Stimulated activated naive CD4-positive, alpha-beta T cell treated with Interleukin-2 at 50 U/mL for 16 hours (primary cell): ENCODE data around the gene OR2H1.

Source experiments
- DNase-seq: peaks from one replicate; lab custom pipeline; 2025; lab: John Stamatoyannopoulos, UW

The OR2H1 gene

DNA sequence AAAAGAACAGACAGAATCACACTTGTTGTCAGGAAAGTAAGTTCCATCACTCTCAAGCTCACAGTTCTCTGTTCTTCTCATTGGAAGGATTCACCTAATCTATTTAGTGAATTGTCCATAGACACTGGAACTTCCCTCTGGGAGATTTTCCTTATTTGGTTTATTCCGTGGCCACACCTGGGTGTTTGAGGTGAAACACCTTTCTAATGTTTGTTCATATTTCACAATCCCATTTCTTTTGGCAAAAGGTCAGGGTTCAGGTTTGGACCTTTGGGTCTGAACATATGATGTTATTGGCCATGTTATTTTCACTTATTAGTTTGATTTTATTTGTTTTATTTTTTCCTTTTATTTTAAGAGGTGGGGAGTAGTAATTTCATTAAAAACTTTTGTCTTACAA, 26.8 kb downstream of the OR2H1 start:
- DNase-seq = no peak

- no peak for DNase-seq
Observed at GRCh38 chr6:29486577-29486976, 29.6 kb downstream of the OR2H1 start.

- no peak for DNase-seq
Observed at GRCh38 chr6:29487131-29487530, 30.2 kb downstream of the OR2H1 start.

DNA sequence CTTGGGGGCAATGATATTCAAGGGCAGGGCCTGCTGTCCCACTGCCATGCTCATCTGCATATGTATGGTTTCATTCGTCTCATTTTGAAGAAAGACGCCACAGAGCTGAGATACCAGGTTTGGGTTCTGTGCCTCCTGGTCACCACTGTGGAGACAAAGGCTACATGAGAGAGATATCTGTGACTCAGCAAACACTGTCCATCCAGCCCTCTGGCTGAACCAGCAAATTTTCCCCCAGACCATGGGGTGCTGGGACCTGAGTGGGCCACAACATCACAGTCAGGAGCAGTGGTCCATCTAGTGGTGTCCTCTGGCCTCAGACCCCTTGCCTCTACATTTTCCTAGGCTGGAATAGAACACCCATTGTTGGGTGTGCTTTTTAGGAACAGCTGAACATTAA, 30.7 kb downstream of the OR2H1 start, which contains the start of gene MAS1L:
Gene MAS1L, minus strand, starts transcription at position 297 of the 400 bp plus-strand sequence. Its CDS starts 54 bp downstream, at position 243.
- no peak for DNase-seq

DNA sequence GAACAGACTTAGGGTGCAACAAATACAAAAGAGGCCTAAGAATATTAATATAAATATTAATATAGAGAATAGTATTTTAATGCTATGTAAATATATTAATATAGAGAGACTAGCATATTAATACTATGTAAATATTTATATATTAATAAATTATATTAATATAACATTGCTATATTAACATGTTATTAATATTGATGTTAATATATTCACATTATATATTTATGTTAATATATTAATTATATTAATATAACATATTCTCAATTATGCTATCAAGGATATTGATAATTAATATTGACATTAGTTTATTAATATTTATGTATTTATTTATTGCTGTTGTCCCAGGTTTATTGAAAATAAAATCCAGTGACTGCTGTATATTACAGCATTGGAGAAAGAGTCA, 31.9 kb downstream of the OR2H1 start:
- no peak for DNase-seq

GRCh38 chr6:29489286-29489685, 32.3 kb downstream of the OR2H1 start:
- DNase-seq = no peak

- no peak for DNase-seq
Observed at GRCh38 chr6:29490055-29490454, 33.1 kb downstream of the OR2H1 start.

DNA sequence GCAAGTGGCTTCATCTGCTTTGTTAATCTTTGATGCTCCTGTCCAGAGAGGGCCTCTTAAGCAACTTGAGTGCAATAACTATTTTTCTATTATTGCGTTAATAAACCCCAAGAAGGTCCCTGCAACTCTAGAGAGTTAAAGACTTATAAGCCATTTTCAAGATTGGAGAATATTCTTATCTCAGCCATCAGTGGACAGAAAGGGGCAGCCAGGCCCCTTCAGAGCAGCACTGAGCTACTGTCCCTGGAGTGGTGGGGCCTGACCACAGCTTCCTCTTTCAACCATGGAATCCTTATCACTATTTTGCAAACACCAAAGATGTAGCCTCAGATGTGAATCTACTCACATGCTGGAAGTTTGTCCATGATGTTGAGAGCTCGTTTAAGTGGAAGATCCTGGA, 33.6 kb downstream of the OR2H1 start:
- DNase-seq = no peak

DNA sequence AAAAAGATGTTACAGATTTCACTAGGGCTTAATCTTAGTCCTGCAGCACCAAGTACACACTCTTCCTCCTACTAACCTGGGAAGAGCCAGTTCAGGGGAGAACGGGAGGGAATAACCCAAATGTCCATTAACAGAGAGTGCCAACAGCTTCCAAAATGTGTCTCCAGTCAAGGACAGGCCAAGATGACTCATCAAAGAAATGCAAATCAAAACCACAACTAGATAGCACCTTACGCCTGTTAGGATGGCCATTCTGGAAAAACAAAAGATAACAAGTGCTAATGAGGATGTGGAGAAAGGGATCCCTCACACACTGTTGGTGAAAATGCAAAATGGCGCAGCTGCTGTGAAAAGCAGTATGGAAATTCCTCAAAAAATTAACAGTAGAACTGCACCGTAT, 34.6 kb downstream of the OR2H1 start:
- DNase-seq = no peak

DNA sequence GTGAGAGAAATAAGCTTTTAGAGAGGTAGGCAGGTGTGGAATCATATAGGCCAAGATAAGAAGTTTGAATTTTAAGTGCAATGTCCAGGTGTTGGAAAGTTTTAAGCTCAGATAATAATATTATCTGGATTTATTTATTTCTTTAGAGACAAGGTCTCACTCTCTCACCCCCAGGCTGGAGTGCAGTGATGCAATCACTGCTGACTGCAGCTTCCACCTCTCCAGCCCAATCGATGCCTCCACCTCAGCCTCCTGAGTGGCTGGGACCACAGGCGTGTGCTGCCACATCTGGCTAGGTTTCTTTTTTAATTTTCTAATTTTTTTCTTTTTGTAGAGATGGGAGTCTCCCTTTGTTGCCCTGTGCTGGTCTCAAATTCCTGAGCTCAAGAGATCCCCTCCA, 36.3 kb downstream of the OR2H1 start:
- DNase-seq = no peak

DNA sequence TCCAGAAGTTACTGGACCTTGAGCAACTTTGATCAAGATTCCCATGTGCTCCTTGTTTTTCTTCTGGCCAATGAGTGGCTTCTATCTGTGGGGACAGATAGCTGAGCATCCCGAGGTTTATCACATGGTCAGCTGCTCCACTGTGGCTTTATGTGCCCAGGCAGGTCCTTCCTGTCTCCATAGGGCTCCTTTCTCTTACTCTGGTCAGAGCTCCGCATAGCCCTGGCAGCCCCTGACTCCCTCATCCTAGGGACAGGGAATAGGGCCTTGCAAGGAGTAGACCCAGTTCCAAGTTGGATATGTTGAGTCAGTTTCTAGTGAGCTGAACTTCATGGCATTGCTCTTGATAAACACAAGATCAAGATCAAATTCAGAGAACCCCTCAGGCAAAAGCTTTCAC, 37.2 kb downstream of the OR2H1 start:
- DNase-seq = no peak

GRCh38 chr6:29495571-29495970, 38.6 kb downstream of the OR2H1 start:
- DNase-seq = no peak

DNA sequence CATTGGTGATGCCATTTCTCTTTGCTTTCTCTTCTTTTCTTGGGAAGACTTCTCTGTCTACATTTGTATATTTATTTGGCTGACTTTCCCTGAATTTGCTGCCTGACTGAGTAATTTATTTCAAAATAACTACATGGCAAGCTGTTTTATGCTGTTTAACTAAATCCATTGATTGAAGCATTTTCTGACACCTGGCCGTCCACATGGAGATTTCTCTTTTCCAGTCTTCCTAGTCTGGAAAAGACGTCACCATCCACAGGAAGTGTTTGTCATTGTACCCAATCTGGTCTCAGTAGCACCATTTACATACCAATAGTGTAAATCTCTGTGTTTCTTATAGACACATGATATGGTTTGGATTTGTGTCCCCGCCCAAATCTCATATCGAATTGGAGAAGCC, 40.0 kb downstream of the OR2H1 start:
- DNase-seq = no peak

DNA sequence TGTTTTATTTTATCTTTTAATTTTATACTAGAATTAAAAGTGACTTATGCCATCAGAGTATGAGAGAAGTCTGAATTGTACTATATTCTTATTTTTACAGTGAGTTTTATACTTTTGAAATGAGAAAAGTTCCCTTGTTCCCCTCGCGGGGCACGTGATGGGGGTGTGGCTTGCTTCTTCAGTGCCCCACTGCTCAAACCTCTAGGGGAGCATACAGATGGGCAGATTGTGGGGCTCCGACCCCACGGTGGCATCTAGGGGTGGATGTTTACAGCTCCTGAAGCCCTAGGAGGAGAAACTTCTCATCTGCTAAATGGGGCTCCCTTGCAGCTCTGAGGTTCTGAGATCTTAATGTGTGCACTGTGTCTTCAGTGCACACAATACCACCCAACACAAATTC, 42.7 kb downstream of the OR2H1 start:
- no peak for DNase-seq

DNA sequence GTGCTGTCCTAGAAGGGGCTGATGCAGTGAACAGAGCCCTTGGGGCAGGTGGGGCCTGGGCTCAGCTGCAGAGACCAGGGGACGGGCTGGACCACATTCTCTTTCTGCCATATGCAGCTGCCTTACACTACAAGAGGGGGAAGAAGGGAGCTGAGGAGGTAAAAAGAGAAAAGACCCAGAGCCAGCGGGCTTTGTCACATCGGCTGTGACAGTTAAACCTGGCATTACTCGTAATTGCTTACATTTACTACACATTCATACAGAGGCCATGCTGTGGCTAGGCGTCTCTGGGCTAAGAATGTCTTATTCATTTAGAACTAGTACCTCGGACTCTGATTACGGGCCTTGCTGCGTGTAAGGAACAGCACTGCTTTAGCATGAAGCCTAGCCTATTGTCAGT, 43.6 kb downstream of the OR2H1 start:
- DNase-seq = no peak

GRCh38 chr6:29501106-29501505, 44.2 kb downstream of the OR2H1 start:
- no peak for DNase-seq

DNA sequence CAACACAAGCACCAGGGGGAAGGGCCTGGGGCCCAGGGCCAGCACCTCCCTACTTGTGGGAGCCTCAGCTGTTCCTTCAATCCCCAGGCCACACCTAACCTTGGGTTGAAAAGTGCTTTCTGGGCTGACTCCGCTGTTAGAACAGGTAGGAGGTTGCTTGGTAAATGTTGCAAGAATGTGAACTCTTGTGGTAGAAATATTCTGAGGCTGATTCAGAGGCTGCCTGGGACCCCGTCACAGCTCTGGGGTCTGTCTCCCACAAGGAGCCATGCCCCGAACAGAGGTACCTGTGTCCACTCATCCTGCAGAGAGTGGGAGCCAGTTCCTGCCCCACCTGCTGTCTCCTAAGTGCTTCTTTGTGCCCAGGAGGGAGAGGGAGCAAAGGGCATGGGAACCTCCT, 45.2 kb downstream of the OR2H1 start:
- no peak for DNase-seq

DNA sequence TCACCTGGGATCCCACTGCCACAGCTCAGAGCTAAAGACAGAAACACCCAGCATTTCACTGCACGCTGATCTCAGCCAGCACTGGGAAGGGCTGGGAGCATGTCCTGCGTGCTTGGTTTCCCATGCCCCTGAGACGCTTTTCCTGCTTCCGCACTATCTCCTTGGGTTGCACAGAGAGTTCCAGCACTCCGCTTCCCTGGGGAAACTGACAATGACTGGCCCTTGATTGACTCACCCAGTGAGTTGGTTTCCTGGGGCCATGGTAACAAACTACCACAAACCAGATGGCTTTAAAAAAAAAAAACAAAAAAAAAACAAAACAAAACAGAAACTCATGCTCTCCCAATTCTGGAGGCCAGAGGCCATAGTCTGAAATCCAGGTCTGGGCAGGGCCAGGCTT, 45.6 kb downstream of the OR2H1 start:
- no peak for DNase-seq

GRCh38 chr6:29504961-29505360, 48.0 kb downstream of the OR2H1 start:
- DNase-seq = no peak

DNA sequence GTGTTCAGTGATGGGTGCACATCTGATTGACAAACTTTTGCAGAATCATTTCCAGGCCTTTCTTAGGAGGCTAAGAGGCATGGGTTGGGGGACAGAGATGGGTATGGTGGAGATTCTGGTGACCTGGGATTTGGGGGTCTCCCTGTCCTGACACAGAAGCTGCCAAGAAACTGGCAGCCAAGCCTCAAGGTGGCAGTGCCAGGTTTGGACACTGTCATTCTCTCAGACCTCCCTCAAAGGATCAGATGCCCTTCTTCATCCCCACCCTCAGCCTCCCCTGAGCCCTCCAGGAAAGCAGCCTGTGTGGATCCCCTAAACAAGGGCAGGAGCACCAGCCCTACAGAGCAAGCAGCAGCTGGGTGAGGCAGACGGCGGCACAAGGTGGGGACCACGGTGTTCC, 48.9 kb downstream of the OR2H1 start:
- no peak for DNase-seq

DNA sequence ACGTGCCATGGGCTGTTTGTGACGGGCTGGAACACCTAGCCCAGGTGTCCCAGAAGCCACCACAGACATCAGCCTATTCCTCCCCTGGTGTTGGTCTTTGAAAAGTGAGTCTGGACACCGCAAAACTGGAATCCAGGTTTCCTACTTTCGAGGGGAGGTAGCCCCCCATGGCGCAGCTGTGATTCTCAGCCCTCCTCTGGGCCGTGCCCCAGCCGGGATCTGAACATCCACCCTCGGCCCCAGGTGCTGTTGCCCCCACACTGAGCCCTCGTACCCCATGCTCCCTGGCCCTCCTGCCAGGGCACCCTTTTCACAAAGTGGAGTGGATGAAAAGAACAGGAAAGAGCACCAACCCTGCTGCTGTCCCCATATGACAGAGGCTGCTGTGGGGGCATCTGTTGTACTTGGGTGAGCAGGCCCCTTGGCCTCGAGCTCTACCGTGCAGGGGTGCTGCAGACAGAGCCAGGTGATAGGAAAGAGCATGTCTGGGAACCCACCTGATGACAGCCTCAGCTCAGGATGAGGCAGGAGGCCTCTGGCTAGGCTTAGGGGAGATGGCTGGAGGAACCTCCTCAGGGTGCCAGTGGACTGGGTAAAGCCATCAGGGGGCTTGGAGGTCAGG, 49.6 kb downstream of the OR2H1 start:
- no peak for DNase-seq

DNA sequence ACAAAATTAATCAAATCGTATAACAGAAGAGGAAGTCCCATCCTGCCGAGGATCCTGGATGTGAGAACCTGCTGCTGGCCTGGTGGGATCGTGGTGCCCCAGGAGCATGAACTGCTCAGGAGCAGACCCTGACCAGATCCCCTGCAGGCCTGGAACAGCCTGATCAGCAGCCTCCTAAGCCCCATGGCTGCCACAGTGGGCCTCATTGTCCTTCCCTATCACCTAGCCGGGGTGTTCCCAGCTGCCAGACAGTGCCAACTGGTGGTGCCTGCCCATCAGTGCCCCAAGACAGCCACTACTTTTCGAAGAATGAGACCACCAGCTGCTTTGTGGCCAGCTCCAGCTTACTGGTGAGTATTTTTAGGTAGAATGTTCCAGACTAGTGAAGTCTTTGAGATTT, 50.4 kb downstream of the OR2H1 start:
- DNase-seq = no peak

DNA sequence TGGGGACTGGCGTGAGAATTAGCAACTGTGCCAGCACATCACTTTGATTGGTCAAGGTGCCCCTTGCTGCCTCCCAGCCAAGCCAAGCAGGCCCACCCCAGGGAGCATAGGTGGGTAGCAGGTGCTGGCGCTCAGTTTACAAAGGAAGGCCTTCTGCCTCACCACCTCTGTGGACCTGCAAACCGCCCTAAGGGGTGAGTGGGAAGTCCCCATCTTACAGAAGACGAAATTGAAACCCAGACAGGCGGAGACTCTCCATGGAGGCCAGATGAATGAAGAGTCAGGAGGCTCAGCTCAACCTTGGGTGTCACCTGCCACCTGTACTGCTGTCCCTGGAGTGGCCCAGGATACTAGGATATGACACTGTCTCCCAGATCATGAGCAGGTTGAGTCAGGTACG, 52.3 kb downstream of the OR2H1 start:
- no peak for DNase-seq

GRCh38 chr6:29509711-29510110, 52.8 kb downstream of the OR2H1 start:
- DNase-seq = no peak

GRCh38 chr6:29510202-29510601, 53.2 kb downstream of the OR2H1 start:
- DNase-seq = no peak
